ENCODE data around the gene RALGAPB.

- no peak for TF ChIP-seq CTCF (conservative IDR thresholded peaks at IDR 0.05; ENCODE audit: low read length)
- TF ChIP-seq EZH2phosphoT487 (IDR thresholded peaks at IDR 0.05; ENCODE audit: borderline replicate concordance, low read depth, low read length), result no peak
These were observed 43.0 kb downstream of the RALGAPB start for GRCh38 chr20:38515631-38516030.
